HL-60 (cell line): ENCODE results near the gene CCDC142.

Experiments
- GABPA ChIP-seq: IDR thresholded peaks from 2 replicates; pipeline ENCODE4 v1.6.1; 2012; ENCODE audit warnings: low read depth
- POLR2AphosphoS5 ChIP-seq: IDR thresholded peaks from 2 replicates; pipeline ENCODE4 v1.6.1; 2012; ENCODE audit warnings: low read depth
- SPI1 ChIP-seq: IDR thresholded peaks from 2 replicates; pipeline ENCODE4 v1.6.1; 2012; ENCODE audit warnings: low read depth, mild to moderate bottlenecking, borderline replicate concordance
- TF ChIP-seq, protein P1 (sequence below): IDR thresholded peaks from one replicate; pipeline ENCODE4 v1.5.1; 2011; ENCODE audit warnings: low read length, control low read depth, inconsistent platforms; ENCODE audit not compliant: insufficient read depth
- TF ChIP-seq, protein P2 (sequence below): IDR thresholded peaks from 2 replicates; pipeline ENCODE4 v1.6.1; 2012; ENCODE audit warnings: low read depth; ENCODE audit not compliant: insufficient replicate concordance

- TF ChIP-seq, protein P1, sequence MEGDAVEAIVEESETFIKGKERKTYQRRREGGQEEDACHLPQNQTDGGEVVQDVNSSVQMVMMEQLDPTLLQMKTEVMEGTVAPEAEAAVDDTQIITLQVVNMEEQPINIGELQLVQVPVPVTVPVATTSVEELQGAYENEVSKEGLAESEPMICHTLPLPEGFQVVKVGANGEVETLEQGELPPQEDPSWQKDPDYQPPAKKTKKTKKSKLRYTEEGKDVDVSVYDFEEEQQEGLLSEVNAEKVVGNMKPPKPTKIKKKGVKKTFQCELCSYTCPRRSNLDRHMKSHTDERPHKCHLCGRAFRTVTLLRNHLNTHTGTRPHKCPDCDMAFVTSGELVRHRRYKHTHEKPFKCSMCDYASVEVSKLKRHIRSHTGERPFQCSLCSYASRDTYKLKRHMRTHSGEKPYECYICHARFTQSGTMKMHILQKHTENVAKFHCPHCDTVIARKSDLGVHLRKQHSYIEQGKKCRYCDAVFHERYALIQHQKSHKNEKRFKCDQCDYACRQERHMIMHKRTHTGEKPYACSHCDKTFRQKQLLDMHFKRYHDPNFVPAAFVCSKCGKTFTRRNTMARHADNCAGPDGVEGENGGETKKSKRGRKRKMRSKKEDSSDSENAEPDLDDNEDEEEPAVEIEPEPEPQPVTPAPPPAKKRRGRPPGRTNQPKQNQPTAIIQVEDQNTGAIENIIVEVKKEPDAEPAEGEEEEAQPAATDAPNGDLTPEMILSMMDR = peak; percentile 31
- TF ChIP-seq POLR2AphosphoS5 (no peak), GABPA (no peak), SPI1 (no peak)
- TF ChIP-seq, protein P2, sequence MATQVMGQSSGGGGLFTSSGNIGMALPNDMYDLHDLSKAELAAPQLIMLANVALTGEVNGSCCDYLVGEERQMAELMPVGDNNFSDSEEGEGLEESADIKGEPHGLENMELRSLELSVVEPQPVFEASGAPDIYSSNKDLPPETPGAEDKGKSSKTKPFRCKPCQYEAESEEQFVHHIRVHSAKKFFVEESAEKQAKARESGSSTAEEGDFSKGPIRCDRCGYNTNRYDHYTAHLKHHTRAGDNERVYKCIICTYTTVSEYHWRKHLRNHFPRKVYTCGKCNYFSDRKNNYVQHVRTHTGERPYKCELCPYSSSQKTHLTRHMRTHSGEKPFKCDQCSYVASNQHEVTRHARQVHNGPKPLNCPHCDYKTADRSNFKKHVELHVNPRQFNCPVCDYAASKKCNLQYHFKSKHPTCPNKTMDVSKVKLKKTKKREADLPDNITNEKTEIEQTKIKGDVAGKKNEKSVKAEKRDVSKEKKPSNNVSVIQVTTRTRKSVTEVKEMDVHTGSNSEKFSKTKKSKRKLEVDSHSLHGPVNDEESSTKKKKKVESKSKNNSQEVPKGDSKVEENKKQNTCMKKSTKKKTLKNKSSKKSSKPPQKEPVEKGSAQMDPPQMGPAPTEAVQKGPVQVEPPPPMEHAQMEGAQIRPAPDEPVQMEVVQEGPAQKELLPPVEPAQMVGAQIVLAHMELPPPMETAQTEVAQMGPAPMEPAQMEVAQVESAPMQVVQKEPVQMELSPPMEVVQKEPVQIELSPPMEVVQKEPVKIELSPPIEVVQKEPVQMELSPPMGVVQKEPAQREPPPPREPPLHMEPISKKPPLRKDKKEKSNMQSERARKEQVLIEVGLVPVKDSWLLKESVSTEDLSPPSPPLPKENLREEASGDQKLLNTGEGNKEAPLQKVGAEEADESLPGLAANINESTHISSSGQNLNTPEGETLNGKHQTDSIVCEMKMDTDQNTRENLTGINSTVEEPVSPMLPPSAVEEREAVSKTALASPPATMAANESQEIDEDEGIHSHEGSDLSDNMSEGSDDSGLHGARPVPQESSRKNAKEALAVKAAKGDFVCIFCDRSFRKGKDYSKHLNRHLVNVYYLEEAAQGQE = no peak
These were observed 49.4 kb upstream of the CCDC142 start for GRCh38 chr2:74532222-74532621.
